H1 (cell line): Measurements from ENCODE around the gene SENP6. TPM values are rescaled to one million over a fixed set of nuclear protein-coding genes. Genes with fewer than 3 reads are reported as not detected.

Experiments
- ATF2 ChIP-seq: IDR thresholded peaks from 2 replicates; pipeline ENCODE4 v1.6.1; 2012; ENCODE audit warnings: low read length, inconsistent platforms
- FOSL1 ChIP-seq: IDR thresholded peaks from 2 replicates; pipeline ENCODE4 v1.6.1; 2011; ENCODE audit warnings: mild to moderate bottlenecking, low read depth, low read length, moderate library complexity; ENCODE audit not compliant: insufficient read depth
- polyA plus RNA-seq, 7 experiments: library from polyadenylated mRNA; depleted of rRNA in 3 of 7; stranded (reverse) in 5 of 7; unstranded in 2 of 7; fragments of >200 nt in 5 of 7; fragments of 200-250 nt in 2 of 7; gene quantifications; 1 replicate in 5 of 7; 2 replicates in 1 of 7; 4 replicates in 1 of 7; pipeline versions ENCODE4 v1.2.1 to v1.2.3, GENCODE V29; 2011 to 2013; ENCODE audit warnings: missing spikeins in 2 of 7, mixed read lengths in 2 of 7
- total RNA-seq: library from RNA; stranded (reverse); fragmentation: NEBNext Ultra II Directional; extraction: Animal tissue kit (Norgen Biotek cat#: 25700); gene quantifications from 2 replicates; pipeline ENCODE4 v1.2.1, GENCODE V29; 2021

SENP6 gene
- total and polyA plus RNA-seq, 2 of the 8 experiments (the other 6 are each of a cell fraction or from before 2014, with no cell fraction given) = 13.8 to 103 TPM

DNA sequence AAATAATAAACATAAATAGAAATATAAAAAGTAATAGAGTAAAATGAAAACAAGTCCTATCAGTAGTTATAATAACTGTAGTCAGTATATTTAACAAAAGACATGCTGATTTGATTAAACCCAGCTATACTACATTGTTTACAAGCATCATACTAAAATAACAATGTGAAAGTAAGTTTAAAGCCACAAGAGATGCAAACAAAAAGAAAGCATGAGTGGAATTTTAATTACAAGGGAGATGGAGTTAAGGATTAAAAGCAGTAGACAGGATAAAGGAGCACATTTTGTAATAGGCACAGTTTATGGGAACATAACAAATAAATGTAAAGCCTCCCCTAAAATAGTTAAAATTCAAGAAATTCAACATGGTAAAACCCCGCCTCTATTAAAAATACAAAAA is 41.5 kb downstream of the SENP6 start (continued):
- no peak for TF ChIP-seq ATF2
- no peak for TF ChIP-seq FOSL1
